Common myeloid progenitor, CD34-positive (primary cell): Measurements from ENCODE around the gene MEF2C.

Source experiments
- CTCF ChIA-PET: fragments of 350-600 bp; sonication (Branson Sonifier 250); formaldehyde crosslinking; loops from one replicate; lab custom pipeline; 2021; ENCODE audit warnings: antibody characterized with exemption; lab: Charles Lee
- POLR2A ChIA-PET: fragments of 350-600 bp; sonication (Branson Sonifier 250); formaldehyde crosslinking; loops from one replicate; lab custom pipeline; 2021; ENCODE audit warnings: antibody characterized with exemption; lab: Charles Lee
- DNase-seq, 3 donors: peaks; one replicate each; pipeline versions ENCODE4 v3.0.0 to v3.0.0-alpha.2; 2013
- H3K27ac ChIP-seq, 2 experiments: 1 replicate in 1 of 2; 2 replicates in 1 of 2; pipeline ENCODE4 v1.7.0; 2013; ENCODE audit warnings: inconsistent platforms in 2 of 2, low read length in 2 of 2, mild to moderate bottlenecking in 2 of 2, low read depth in 1 of 2, moderate library complexity in 1 of 2; ENCODE audit not compliant: severe bottlenecking in 2 of 2, insufficient read depth in 1 of 2, poor library complexity in 1 of 2
- H3K27me3 ChIP-seq, 5 experiments: replicated peaks in 2 of 5; 1 replicate in 3 of 5; 2 replicates in 2 of 5; pipeline versions ENCODE4 v1.6.1 to v1.7.0; 2013; ENCODE audit warnings: low read length in 4 of 5, mild to moderate bottlenecking in 2 of 5, moderate library complexity in 2 of 5, inconsistent platforms in 1 of 5; ENCODE audit not compliant: insufficient read depth in 5 of 5, control insufficient read depth in 4 of 5
- H3K36me3 ChIP-seq, 4 experiments: 1 replicate in 2 of 4; 2 replicates in 2 of 4; pipeline versions ENCODE4 v1.6.1 to v1.7.0; 2013; ENCODE audit warnings: low read length in 3 of 4, control low read depth in 1 of 4, mild to moderate bottlenecking in 1 of 4; ENCODE audit not compliant: control insufficient read depth in 4 of 4, insufficient read depth in 4 of 4
- H3K4me1 ChIP-seq, 4 experiments: 1 replicate in 3 of 4; 2 replicates in 1 of 4; pipeline versions ENCODE4 v1.6.1 to v1.7.1; 2013; ENCODE audit warnings: low read length in 3 of 4, mild to moderate bottlenecking in 3 of 4, control low read depth in 1 of 4, inconsistent platforms in 1 of 4, moderate library complexity in 1 of 4; ENCODE audit not compliant: control insufficient read depth in 4 of 4, insufficient read depth in 4 of 4; ENCODE audit errors: control extremely low read depth in 1 of 4
- H3K4me3 ChIP-seq, 7 experiments: 1 replicate in 4 of 7; 2 replicates in 3 of 7; pipeline versions ENCODE4 v1.5.1 to v1.7.0; 2013; ENCODE audit warnings: mild to moderate bottlenecking in 7 of 7, low read length in 6 of 7, moderate library complexity in 6 of 7, inconsistent platforms in 2 of 7, low read depth in 2 of 7, control low read depth in 1 of 7; ENCODE audit not compliant: insufficient read depth in 4 of 7, control insufficient read depth in 1 of 7; ENCODE audit errors: extremely low read depth in 1 of 7
- H3K9me3 ChIP-seq, 5 experiments: 1 replicate in 4 of 5; 2 replicates in 1 of 5; pipeline versions ENCODE4 v1.6.1 to v1.7.1; 2013; ENCODE audit warnings: low read length in 4 of 5, mild to moderate bottlenecking in 2 of 5, inconsistent platforms in 1 of 5, low read depth in 1 of 5, moderate library complexity in 1 of 5; ENCODE audit not compliant: control insufficient read depth in 4 of 5, insufficient read depth in 2 of 5; ENCODE audit errors: control extremely low read depth in 1 of 5
- WGBS: methylation state at CpG from one replicate; pipeline ENCODE4 v1.1.5; 2013; ENCODE audit not compliant: insufficient coverage; 5-methylcytosine and 5-hydroxymethylcytosine counted together

MEF2C gene

DNA sequence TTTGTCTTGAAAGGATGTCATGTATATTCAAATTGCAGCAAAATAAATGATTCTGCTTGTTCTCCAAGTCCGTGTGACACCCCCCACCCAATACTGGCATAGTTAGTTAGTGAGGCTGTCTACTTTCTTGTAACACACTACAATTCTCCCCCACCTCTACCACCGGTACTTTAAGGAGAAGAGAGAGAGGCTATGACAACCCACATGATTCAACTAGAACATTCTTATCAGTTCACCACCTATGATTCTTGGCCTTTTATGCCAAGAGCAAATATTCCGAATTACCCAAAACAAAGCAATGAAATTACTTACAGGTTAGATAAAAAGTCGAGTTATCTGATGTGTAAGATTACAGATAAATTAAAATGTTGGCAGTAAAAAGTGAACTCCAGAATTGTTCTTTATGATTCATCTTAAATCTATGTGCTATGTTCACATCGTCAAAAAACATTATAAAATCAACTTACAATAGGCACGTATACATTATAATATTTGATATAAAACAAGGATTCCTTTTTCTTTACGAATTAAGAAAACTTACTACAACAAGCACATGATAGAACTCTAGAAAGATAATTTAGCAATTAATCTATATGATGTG is 14.4 kb downstream of the MEF2C start:
- WGBS, result 100% methylated on average over 1 of the region's 7 CpGs
- DNase-seq, result no peak
- H3K36me3 ChIP-seq, result peaks cover 3 to 33% (median 7%) of the 10 kb centered on the region in 4 experiments
- no peak overlapping the region for H3K27ac ChIP-seq
- H3K4me3 ChIP-seq, result no peak overlapping the region
- no peaks in the 10 kb centered on the region for H3K27me3 ChIP-seq
- no peaks in the 10 kb centered on the region for H3K9me3 ChIP-seq
- CTCF ChIA-PET, result interaction anchor here (1.1 to 1.3 kb wide), 2 partner anchors 11 to 141 kb away, joined by 3 to 4 read pairs; no protein-coding TSS in a partner anchor
- POLR2A ChIA-PET, result no interaction called here
- no peaks in the 10 kb centered on the region for H3K4me1 ChIP-seq

DNA sequence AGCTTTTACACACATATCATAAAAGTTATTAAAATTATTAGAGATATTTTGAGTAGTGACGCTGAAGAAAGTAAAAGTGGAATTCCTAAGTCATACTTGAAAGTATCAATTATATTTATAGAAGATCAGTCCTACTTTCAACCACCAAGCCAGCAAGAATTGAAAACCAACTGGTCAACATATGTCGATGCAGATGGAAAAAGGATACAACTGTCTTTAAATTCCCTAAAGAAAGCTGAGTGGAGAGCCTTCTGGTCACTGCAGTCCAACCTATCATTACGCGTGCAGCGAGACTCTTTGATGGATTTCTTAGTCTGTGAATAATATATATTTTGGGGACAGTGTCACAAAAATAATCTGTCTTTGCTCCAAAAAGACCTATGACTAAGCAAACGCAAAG is 15.3 kb downstream of the MEF2C start:
- H3K4me1 ChIP-seq, result no peaks in the 10 kb centered on the region
- H3K9me3 ChIP-seq, result no peaks in the 10 kb centered on the region
- WGBS, result no CpG with 5 or more reads among the region's 6 CpGs
- ChIA-PET POLR2A (no interaction called here), CTCF (interaction anchor here (1.1 to 1.3 kb wide), 2 partner anchors 10 to 140 kb away, joined by 3 to 4 read pairs; no protein-coding TSS in a partner anchor)
- DNase-seq, result no peak
- H3K27ac ChIP-seq, result no peak overlapping the region
- no peak overlapping the region for H3K4me3 ChIP-seq
- no peaks in the 10 kb centered on the region for H3K27me3 ChIP-seq
- H3K36me3 ChIP-seq, result peaks cover 1 to 29% (median 6%) of the 10 kb centered on the region in 4 experiments

DNA sequence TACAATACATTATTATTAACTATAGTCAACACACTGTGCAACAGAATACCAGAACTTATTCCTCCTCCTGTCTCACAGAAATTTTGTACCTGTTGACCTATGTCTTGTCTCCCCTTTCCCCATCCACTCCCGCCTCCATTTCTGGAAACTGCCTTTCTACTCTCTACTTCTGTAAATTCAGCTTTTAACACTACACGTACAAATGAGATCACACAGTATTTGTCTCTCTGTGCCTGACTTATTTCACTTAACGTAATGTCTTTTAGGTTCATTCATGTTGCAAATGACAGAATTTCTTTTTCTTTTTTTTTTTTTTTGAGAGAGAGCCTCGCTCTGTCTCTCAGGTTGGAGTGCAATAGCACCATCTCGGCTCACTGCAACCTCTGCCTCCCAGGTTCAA is 19.5 kb downstream of the MEF2C start:
- H3K27ac ChIP-seq, result no peak overlapping the region
- ChIA-PET CTCF (interaction anchor here (1.3 to 1.5 kb wide), 2 partner anchors 33 to 134 kb away, joined by 3 to 5 read pairs; no protein-coding TSS in a partner anchor), POLR2A (interaction anchor here (0.7 kb wide), 1 partner anchor 26 kb away, joined by 3 read pairs; no protein-coding TSS in a partner anchor)
- H3K27me3 ChIP-seq, result no peaks in the 10 kb centered on the region
- WGBS, result 97% methylated on average over 5 of the region's 5 CpGs
- H3K4me1 ChIP-seq, result no peaks in the 10 kb centered on the region
- peaks cover 6 to 44% (median 19%) of the 10 kb centered on the region in 4 experiments for H3K36me3 ChIP-seq
- H3K9me3 ChIP-seq, result no peaks in the 10 kb centered on the region
- no peak for DNase-seq
- H3K4me3 ChIP-seq, result no peak overlapping the region

GRCh38 chr5:88862547-88863175 is 20.3 kb downstream of the MEF2C start:
- Histone ChIP-seq H3K27ac (no peak overlapping the region), H3K36me3 (peaks cover 10 to 44% (median 25%) of the 10 kb centered on the region in 4 experiments), H3K27me3 (no peaks in the 10 kb centered on the region), H3K4me3 (no peak overlapping the region), H3K9me3 (peaks cover 0 to 4% (median 0%) of the 10 kb centered on the region in 5 experiments), H3K4me1 (no peaks in the 10 kb centered on the region)
- 100% methylated on average over 4 of the region's 5 CpGs for WGBS
- no peak for DNase-seq
- POLR2A ChIA-PET, result interaction anchor here (0.9 kb wide), 1 partner anchor 133 kb away, joined by 3 read pairs; no protein-coding TSS in a partner anchor
- CTCF ChIA-PET, result interaction anchor here (1.3 to 1.5 kb wide), 2 partner anchors 32 to 133 kb away, joined by 3 to 5 read pairs; no protein-coding TSS in a partner anchor

- H3K27ac ChIP-seq, result no peak overlapping the region
- no peak overlapping the region for H3K4me3 ChIP-seq
- peaks cover 0 to 15% (median 11%) of the 10 kb centered on the region in 5 experiments for H3K9me3 ChIP-seq
- no CpG with 5 or more reads among the region's 2 CpGs for WGBS
- no peaks in the 10 kb centered on the region for H3K4me1 ChIP-seq
- no peak for DNase-seq
- peaks cover 10 to 53% (median 30%) of the 10 kb centered on the region in 4 experiments for H3K36me3 ChIP-seq
- POLR2A ChIA-PET, result interaction anchor here (1.1 kb wide), 1 partner anchor 29 kb away, joined by 4 read pairs; no protein-coding TSS in a partner anchor
- CTCF ChIA-PET, result interaction anchor here (0.8 to 1.0 kb wide), 3 partner anchors 28 to 132 kb away, joined by 3 read pairs; no protein-coding TSS in a partner anchor
- no peaks in the 10 kb centered on the region for H3K27me3 ChIP-seq
Measured at GRCh38 chr5:88861231-88861630, 21.8 kb downstream of the MEF2C start.

- H3K36me3 ChIP-seq, result peaks cover 10 to 53% (median 30%) of the 10 kb centered on the region in 4 experiments
- H3K27me3 ChIP-seq, result no peaks in the 10 kb centered on the region
- ChIA-PET POLR2A (interaction anchor here (0.6 kb wide), 1 partner anchor 41 kb away, joined by 4 read pairs; no protein-coding TSS in a partner anchor), CTCF (interaction anchor here (0.8 to 1.0 kb wide), 2 partner anchors 27 to 29 kb away, joined by 3 read pairs; no protein-coding TSS in a partner anchor)
- H3K27ac ChIP-seq, result no peak overlapping the region
- no peak for DNase-seq
- 100% methylated on average over 1 of the region's 1 CpG for WGBS
- H3K4me3 ChIP-seq, result no peak overlapping the region
- H3K4me1 ChIP-seq, result no peaks in the 10 kb centered on the region
- H3K9me3 ChIP-seq, result peaks cover 0 to 17% (median 11%) of the 10 kb centered on the region in 5 experiments
Measured at GRCh38 chr5:88860501-88860900, 22.5 kb downstream of the MEF2C start.
